H1 (cell line): ENCODE data around the gene PGBD5. TPM values are rescaled to one million over a fixed set of nuclear protein-coding genes. Genes with fewer than 3 reads are reported as not detected.
"Not testable (repeated sequence)": the region's sequence is repeated elsewhere in the genome, so short reads cannot be mapped to it uniquely, and the experiment has no call there.

Experiments used
- CTCF ChIA-PET: fragments of 300-600 bp; sonication (Branson Sonifier 250); formaldehyde crosslinking; loops from one replicate; lab custom pipeline; 2021; ENCODE audit not compliant: partially characterized antibody; lab: Charles Lee
- POLR2A ChIA-PET: fragments of 300-600 bp; sonication (Branson Sonifier 250); formaldehyde crosslinking; loops from one replicate; lab custom pipeline; 2021; ENCODE audit warnings: inconsistent platforms; ENCODE audit not compliant: partially characterized antibody; lab: Charles Lee
- DNase-seq, 2 experiments: peaks; one replicate each; pipeline versions ENCODE4 v3.0.0 to v3.0.0-alpha.2; 2010 to 2022; ENCODE audit warnings: low spot score in 2 of 2, low read depth in 1 of 2, mixed read lengths in 1 of 2
- FAIRE-seq: peaks from 2 replicates; lab custom pipeline; 2011; peaks lifted over from hg19 to GRCh38; lab: Jason Lieb, UNC
- H2AFZ ChIP-seq: 2 replicates; pipeline ENCODE4 v1.8.1; 2012; ENCODE audit warnings: low read length, inconsistent platforms
- H2AK5ac ChIP-seq: 2 replicates; pipeline ENCODE4 v1.6.1; 2013; ENCODE audit warnings: low read depth, low read length
- H2BK120ac ChIP-seq: replicated peaks from 2 replicates; pipeline ENCODE3; 2013; ENCODE audit warnings: low read depth, low read length, inconsistent platforms
- H2BK12ac ChIP-seq: 2 replicates; pipeline ENCODE4 v1.6.1; 2013; ENCODE audit warnings: low read depth, low read length
- H2BK15ac ChIP-seq: 2 replicates; pipeline ENCODE4 v1.6.1; 2013; ENCODE audit warnings: low read length
- H2BK20ac ChIP-seq: 2 replicates; pipeline ENCODE4 v1.6.1; 2013; ENCODE audit warnings: low read length
- H2BK5ac ChIP-seq: 2 replicates; pipeline ENCODE4 v1.6.1; 2013; ENCODE audit warnings: low read depth, low read length
- H3K14ac ChIP-seq: 2 replicates; pipeline ENCODE4 v1.6.1; 2013; ENCODE audit warnings: inconsistent platforms; ENCODE audit not compliant: insufficient read length
- H3K18ac ChIP-seq: 2 replicates; pipeline ENCODE4 v1.6.1; 2013; ENCODE audit warnings: low read length; ENCODE audit errors: extremely low read depth
- H3K23ac ChIP-seq: 2 replicates; pipeline ENCODE4 v1.6.1; 2013; ENCODE audit warnings: inconsistent platforms; ENCODE audit not compliant: insufficient read length
- H3K23me2 ChIP-seq: 2 replicates; pipeline ENCODE4 v1.6.1; 2013; ENCODE audit warnings: low read depth, low read length
- H3K27ac ChIP-seq: 2 replicates; pipeline ENCODE4 v1.6.1; 2011; ENCODE audit warnings: low read depth, low read length, inconsistent platforms
- H3K27me3 ChIP-seq, 4 experiments: replicated peaks in 1 of 4; 1 replicate in 1 of 4; 2 replicates in 3 of 4; pipeline versions ENCODE4 v1.6.1 to v1.8.1; 2011 to 2013; ENCODE audit warnings: low read length in 3 of 4, mild to moderate bottlenecking in 3 of 4, inconsistent platforms in 2 of 4, mixed read lengths in 2 of 4, moderate library complexity in 1 of 4; ENCODE audit not compliant: control insufficient read depth in 3 of 4, insufficient read depth in 3 of 4; ENCODE audit errors: extremely low read depth in 1 of 4
- H3K36me3 ChIP-seq, 4 experiments: 2 replicates each; pipeline versions ENCODE4 v1.6.1 to v1.8.1; 2011 to 2013; ENCODE audit warnings: mild to moderate bottlenecking in 4 of 4, low read length in 3 of 4, moderate library complexity in 2 of 4, control low read depth in 1 of 4, inconsistent platforms in 1 of 4; ENCODE audit not compliant: insufficient read depth in 4 of 4, control insufficient read depth in 2 of 4
- H3K4ac ChIP-seq: replicated peaks from 2 replicates; pipeline ENCODE3; 2013; ENCODE audit warnings: low read length, low read depth, mixed read lengths, inconsistent platforms; ENCODE audit not compliant: insufficient read length
- H3K4me1 ChIP-seq, 4 experiments: replicated peaks in 1 of 4; 1 replicate in 1 of 4; 2 replicates in 3 of 4; pipeline versions ENCODE4 v1.6.1 to v1.8.1; 2011 to 2013; ENCODE audit warnings: low read length in 3 of 4, inconsistent platforms in 2 of 4, mixed read lengths in 1 of 4; ENCODE audit not compliant: insufficient read depth in 4 of 4, control insufficient read depth in 3 of 4
- H3K4me2 ChIP-seq, 2 experiments: 2 replicates each; pipeline versions ENCODE4 v1.6.1 to v1.8.1; 2011 to 2013; ENCODE audit warnings: low read depth in 2 of 2, low read length in 2 of 2, control low read depth in 1 of 2, inconsistent platforms in 1 of 2, mild to moderate bottlenecking in 1 of 2; ENCODE audit not compliant: insufficient read depth in 1 of 2
- H3K4me3 ChIP-seq, 4 experiments: fragments of 200-600, 300-600 bp in 1 of 4; sonication (generic), shearing (Covaris generic), sonication (Bioruptor Twin) in 1 of 4; 2 replicates each; pipeline versions ENCODE4 v1.5.1 to v1.8.1; 2011 to 2016; ENCODE audit warnings: low read length in 4 of 4, low read depth in 3 of 4, control low read depth in 2 of 4, inconsistent platforms in 2 of 4, mild to moderate bottlenecking in 2 of 4, mixed read lengths in 1 of 4, moderate library complexity in 1 of 4; ENCODE audit not compliant: insufficient read depth in 2 of 4; ENCODE audit errors: extremely low read depth in 1 of 4
- H3K56ac ChIP-seq: replicated peaks from 2 replicates; pipeline ENCODE3; 2013; ENCODE audit warnings: low read depth, mild to moderate bottlenecking, mixed read lengths, low read length, inconsistent platforms; ENCODE audit not compliant: insufficient read length
- H3K79me1 ChIP-seq: 2 replicates; pipeline ENCODE4 v1.6.1; 2013; ENCODE audit warnings: low read depth, low read length, control low read depth
- H3K79me2 ChIP-seq, 2 experiments: 2 replicates each; pipeline versions ENCODE4 v1.6.1 to v1.8.1; 2012 to 2013; ENCODE audit warnings: low read length in 2 of 2, mild to moderate bottlenecking in 2 of 2, inconsistent platforms in 1 of 2; ENCODE audit not compliant: insufficient read depth in 2 of 2, control insufficient read depth in 1 of 2
- H3K9ac ChIP-seq, 4 experiments: replicated peaks in 1 of 4; 1 replicate in 1 of 4; 2 replicates in 3 of 4; pipeline versions ENCODE4 v1.6.1 to v1.8.1; 2011 to 2013; ENCODE audit warnings: low read depth in 3 of 4, low read length in 3 of 4, control low read depth in 2 of 4, mild to moderate bottlenecking in 2 of 4, moderate library complexity in 2 of 4, inconsistent platforms in 1 of 4; ENCODE audit errors: extremely low read depth in 1 of 4
- H3K9me3 ChIP-seq, 2 experiments: 2 replicates each; pipeline versions ENCODE4 v1.6.1 to v1.8.1; 2012 to 2013; ENCODE audit warnings: mild to moderate bottlenecking in 2 of 2, moderate library complexity in 2 of 2, control low read depth in 1 of 2, inconsistent platforms in 1 of 2, low read depth in 1 of 2, low read length in 1 of 2, mixed read lengths in 1 of 2; ENCODE audit not compliant: insufficient read depth in 2 of 2
- H4K20me1 ChIP-seq, 2 experiments: replicated peaks in 1 of 2; 2 replicates each; pipeline versions ENCODE3 to v1.8.1; 2011 to 2013; ENCODE audit warnings: inconsistent platforms in 2 of 2, low read length in 2 of 2, mild to moderate bottlenecking in 1 of 2; ENCODE audit not compliant: insufficient read depth in 2 of 2, control insufficient read depth in 1 of 2
- H4K5ac ChIP-seq: 2 replicates; pipeline ENCODE4 v1.6.1; 2013; ENCODE audit warnings: low read length, low read depth, mixed read lengths, inconsistent platforms; ENCODE audit not compliant: insufficient read length
- H4K8ac ChIP-seq: 2 replicates; pipeline ENCODE4 v1.8.0; 2013; ENCODE audit warnings: mild to moderate bottlenecking, moderate library complexity, low read length, inconsistent platforms; ENCODE audit not compliant: insufficient read depth; ENCODE audit errors: extremely low read depth
- H4K91ac ChIP-seq: replicated peaks from 2 replicates; pipeline ENCODE3; 2013; ENCODE audit warnings: low read length, mixed read lengths, inconsistent platforms; ENCODE audit not compliant: insufficient read length
- WGBS, 2 experiments: shearing (Covaris generic) in 1 of 2; methylation state at CpG; one replicate each; pipeline versions ENCODE4 v1.1.6 to v1.1.7; 2013 to 2015; ENCODE audit warnings: low lambda C conversion rate in 2 of 2, mixed read lengths in 2 of 2, inconsistent platforms in 1 of 2, low coverage in 1 of 2, missing lambda C conversion rate in 1 of 2; ENCODE audit not compliant: insufficient replicate concordance in 2 of 2, insufficient coverage in 1 of 2, insufficient read length in 1 of 2; ENCODE audit errors: extremely low coverage in 1 of 2, missing lambda C conversion rate in 1 of 2; 5-methylcytosine and 5-hydroxymethylcytosine counted together
- polyA plus RNA-seq, 7 experiments: library from polyadenylated mRNA; depleted of rRNA in 3 of 7; stranded (reverse) in 5 of 7; unstranded in 2 of 7; fragments of >200 nt in 5 of 7; fragments of 200-250 nt in 2 of 7; gene quantifications; 1 replicate in 5 of 7; 2 replicates in 1 of 7; 4 replicates in 1 of 7; pipeline versions ENCODE4 v1.2.1 to v1.2.3, GENCODE V29; 2011 to 2013; ENCODE audit warnings: missing spikeins in 2 of 7, mixed read lengths in 2 of 7
- total RNA-seq: library from RNA; stranded (reverse); fragmentation: NEBNext Ultra II Directional; extraction: Animal tissue kit (Norgen Biotek cat#: 25700); gene quantifications from 2 replicates; pipeline ENCODE4 v1.2.1, GENCODE V29; 2021

PGBD5 gene
- total and polyA plus RNA-seq, 2 of the 8 experiments (the other 6 are each of a cell fraction or from before 2014, with no cell fraction given), result 16.3 to 18.4 TPM

DNA sequence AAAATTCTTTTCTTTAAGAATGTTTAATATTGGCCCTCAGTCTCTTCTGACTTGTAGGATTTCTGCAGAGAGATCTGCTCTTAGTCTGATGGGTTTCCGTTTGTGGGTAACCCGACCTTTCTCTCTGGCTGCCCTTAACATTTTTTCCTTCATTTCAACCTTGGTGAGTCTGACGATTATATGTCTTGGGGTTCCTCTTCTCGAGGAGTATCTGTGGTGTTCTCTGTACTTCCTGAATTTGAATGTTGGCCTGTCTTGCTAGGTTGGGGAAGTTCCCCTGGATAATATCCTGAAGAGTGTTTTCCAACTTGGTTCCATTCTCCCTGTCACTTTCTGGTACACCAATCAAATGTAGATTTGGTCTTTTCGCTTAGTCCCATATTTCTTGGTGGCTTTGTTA is 48.8 kb upstream of the PGBD5 start:
- H2BK20ac ChIP-seq, H3K79me2 ChIP-seq, H3K9ac ChIP-seq, H3K14ac ChIP-seq, H2BK15ac ChIP-seq, H3K18ac ChIP-seq, H3K36me3 ChIP-seq, H3K4ac ChIP-seq, H3K27ac ChIP-seq, H3K4me2 ChIP-seq, H3K56ac ChIP-seq, H3K9me3 ChIP-seq, H3K27me3 ChIP-seq, DNase-seq, H2AFZ ChIP-seq, POLR2A ChIA-PET, H3K23me2 ChIP-seq, H3K4me1 ChIP-seq, H2AK5ac ChIP-seq, FAIRE-seq, H4K8ac ChIP-seq, H2BK5ac ChIP-seq, H2BK12ac ChIP-seq, H3K4me3 ChIP-seq, H4K91ac ChIP-seq, H2BK120ac ChIP-seq, H3K23ac ChIP-seq, H4K5ac ChIP-seq, H4K20me1 ChIP-seq, H3K79me1 ChIP-seq: not testable (repeated sequence)
- WGBS, 2 experiments, result 81% methylated on average over 5 of the region's 5 CpGs; no CpG with 5 or more reads in 1 of the 2 experiments
- CTCF ChIA-PET, result interaction anchor here (0.8 to 2.0 kb wide), 4 partner anchors 10 to 46 kb away, joined by 3 to 8 read pairs (median 4); no protein-coding TSS in a partner anchor

DNA sequence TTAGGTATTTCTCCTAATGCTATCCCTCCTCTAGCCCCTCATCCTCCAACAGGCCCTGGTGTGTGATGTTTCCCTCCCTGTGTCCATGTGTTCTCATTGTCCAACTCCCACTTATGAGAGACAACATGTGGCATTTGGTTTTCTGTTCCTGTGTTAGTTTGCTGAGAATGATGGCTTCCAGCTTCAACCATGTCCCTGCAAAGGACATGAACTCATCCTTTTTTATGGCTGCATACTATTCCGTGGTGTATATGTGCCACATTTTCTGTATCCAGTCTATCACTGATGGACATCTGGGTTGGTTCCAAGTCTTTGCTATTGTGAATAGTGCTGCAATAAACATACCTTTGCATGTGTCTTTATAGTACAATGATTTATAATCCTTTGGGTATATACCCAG is 44.6 kb upstream of the PGBD5 start:
- H3K56ac ChIP-seq, H2BK12ac ChIP-seq, DNase-seq, H3K9ac ChIP-seq, H2BK20ac ChIP-seq, H3K79me1 ChIP-seq, H3K14ac ChIP-seq, H3K23ac ChIP-seq, H4K8ac ChIP-seq, H3K27me3 ChIP-seq, POLR2A ChIA-PET, H3K4me2 ChIP-seq, H3K23me2 ChIP-seq, H2AK5ac ChIP-seq, H4K20me1 ChIP-seq, H2AFZ ChIP-seq, H3K4me3 ChIP-seq, H3K27ac ChIP-seq, H3K4me1 ChIP-seq, H3K4ac ChIP-seq, H4K5ac ChIP-seq, CTCF ChIA-PET, H2BK5ac ChIP-seq, H2BK120ac ChIP-seq, H3K18ac ChIP-seq, H3K9me3 ChIP-seq, H3K36me3 ChIP-seq, H4K91ac ChIP-seq, H2BK15ac ChIP-seq, H3K79me2 ChIP-seq, FAIRE-seq: not testable (repeated sequence)
- 91% methylated on average over 1 of the region's 1 CpG; no CpG with 5 or more reads in 1 of the 2 experiments for WGBS, 2 experiments
